NB4 (cell line): ENCODE results near the gene UCK2.

Experiments
- DNase-seq: peaks from one replicate; pipeline ENCODE4 v3.0.0; 2010; ENCODE audit warnings: low read depth
- H3K4me3 ChIP-seq: one replicate; pipeline ENCODE4 v1.5.1; 2011; ENCODE audit warnings: mild to moderate bottlenecking, low read depth, low read length, moderate library complexity
- CTCF ChIP-seq: IDR thresholded peaks from one replicate; pipeline ENCODE4 v1.5.1; 2012; ENCODE audit warnings: low read depth, low read length
- MAX ChIP-seq: IDR thresholded peaks from 2 replicates; pipeline ENCODE4 v1.6.1; 2011; ENCODE audit warnings: low read depth, low read length
- MYC ChIP-seq: IDR thresholded peaks from 2 replicates; pipeline ENCODE4 v1.6.1; 2011; ENCODE audit warnings: low read depth, low read length
- POLR2A ChIP-seq: IDR thresholded peaks from 2 replicates; pipeline ENCODE4 v1.6.1; 2011; ENCODE audit warnings: mild to moderate bottlenecking; ENCODE audit not compliant: insufficient read length; ENCODE audit errors: extremely low read depth

The UCK2 gene

GRCh38 chr1:165843304-165843703 lies 15.9 kb downstream of the UCK2 start:
- no peak for DNase-seq
- H3K4me3 ChIP-seq: no peak overlapping the region
- TF ChIP-seq CTCF: no peak
- no peak for TF ChIP-seq POLR2A
- no peak for TF ChIP-seq MAX
- no peak for TF ChIP-seq MYC

- H3K4me3 ChIP-seq: no peak overlapping the region
- TF ChIP-seq MYC: no peak
- no peak for TF ChIP-seq POLR2A
- no peak for TF ChIP-seq MAX
- no peak for TF ChIP-seq CTCF
- no peak for DNase-seq
Measured at GRCh38 chr1:165844114-165844798, 16.8 kb downstream of the UCK2 start.

GRCh38 chr1:165844933-165845332 lies 17.5 kb downstream of the UCK2 start:
- DNase-seq: no peak
- no peak overlapping the region for H3K4me3 ChIP-seq
- TF ChIP-seq MYC (no peak), MAX (no peak), POLR2A (no peak), CTCF (no peak)

- H3K4me3 ChIP-seq: no peak overlapping the region
- TF ChIP-seq POLR2A (no peak), MAX (no peak), CTCF (no peak), MYC (no peak)
- DNase-seq: no peak
Measured at GRCh38 chr1:165845569-165845968, 18.2 kb downstream of the UCK2 start.

GRCh38 chr1:165845992-165846748 lies 18.8 kb downstream of the UCK2 start:
- no peak overlapping the region for H3K4me3 ChIP-seq
- TF ChIP-seq POLR2A (no peak), MAX (no peak), MYC (no peak), CTCF (no peak)
- DNase-seq: no peak
